22Rv1 (cell line): ENCODE measurements around the gene CDT1.

ENCODE experiments used
- CTCF ChIP-seq: fragments of 450-650 bp; IDR thresholded peaks from 2 replicates; pipeline ENCODE4 v1.5.1; 2017; ENCODE audit warnings: mild to moderate bottlenecking
- ZFX ChIP-seq: fragments of 450-650 bp; IDR thresholded peaks from 2 replicates; pipeline ENCODE4 v1.6.1; 2017; ENCODE audit warnings: antibody characterized with exemption, borderline replicate concordance

- TF ChIP-seq CTCF, result no peak
- no peak for TF ChIP-seq ZFX
Observed at GRCh38 chr16:88847654-88848053, 44.1 kb downstream of the CDT1 start.
